Skeletal muscle satellite cell (primary cell): ENCODE data around the gene SAP30BP.

Experiments
- H3K27me3 ChIP-seq: 2 replicates; pipeline ENCODE4 v1.7.0; 2013; ENCODE audit warnings: low read length; ENCODE audit not compliant: control insufficient read depth, insufficient read depth
- H3K36me3 ChIP-seq: 2 replicates; pipeline ENCODE4 v1.7.0; 2013; ENCODE audit warnings: mild to moderate bottlenecking, control low read depth, low read length; ENCODE audit not compliant: insufficient read depth
- H3K4me1 ChIP-seq: 2 replicates; pipeline ENCODE4 v1.7.0; 2013; ENCODE audit warnings: low read length; ENCODE audit not compliant: control insufficient read depth, insufficient read depth
- H3K4me2 ChIP-seq: 2 replicates; pipeline ENCODE4 v1.7.0; 2013; ENCODE audit warnings: mild to moderate bottlenecking, low read length
- H3K4me3 ChIP-seq: 2 replicates; pipeline ENCODE4 v1.7.0; 2013; ENCODE audit warnings: low read length
- H3K9ac ChIP-seq: 2 replicates; pipeline ENCODE4 v1.7.0; 2013; ENCODE audit warnings: mild to moderate bottlenecking, low read depth, low read length, moderate library complexity
- H3K9me3 ChIP-seq: replicated peaks from 2 replicates; pipeline ENCODE4 v1.7.0; 2013; ENCODE audit warnings: mild to moderate bottlenecking, control low read depth, low read length

SAP30BP gene

GRCh38 chr17:75676461-75676860 is 9.3 kb downstream of the SAP30BP start:
- H3K4me1 ChIP-seq = peaks cover 31% of the 10 kb centered on the region
- no peaks in the 10 kb centered on the region for H3K27me3 ChIP-seq
- H3K4me2 ChIP-seq = no peak overlapping the region
- H3K36me3 ChIP-seq = peaks cover 50% of the 10 kb centered on the region
- no peak overlapping the region for H3K4me3 ChIP-seq
- H3K9ac ChIP-seq = no peak overlapping the region
- H3K9me3 ChIP-seq = no peaks in the 10 kb centered on the region

DNA sequence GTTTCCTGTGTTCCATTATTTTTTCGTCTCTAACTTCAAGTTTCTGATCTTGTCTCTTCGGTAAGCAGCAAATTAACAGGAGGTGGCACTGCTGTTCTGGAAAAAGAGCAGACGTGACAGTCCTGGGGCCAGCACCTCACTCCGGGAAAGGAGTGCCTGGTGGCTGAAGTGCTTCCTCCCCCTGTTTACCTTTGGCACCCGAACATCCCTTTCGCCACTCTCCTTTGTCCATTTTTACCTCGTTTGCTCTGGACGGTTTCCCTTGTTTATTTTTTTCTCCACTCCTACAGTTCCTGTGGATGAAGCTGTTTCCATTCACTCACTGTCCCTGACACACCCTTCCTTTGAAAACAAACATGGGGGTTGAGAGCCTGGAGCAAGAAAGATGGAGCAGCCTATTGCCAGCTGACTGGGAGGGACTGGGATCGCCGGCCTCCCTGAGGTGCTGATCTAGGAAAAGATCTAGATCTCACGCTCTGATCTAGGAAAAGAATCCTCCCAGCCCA is 12.6 kb downstream of the SAP30BP start:
- H3K36me3 ChIP-seq = peaks cover 37% of the 10 kb centered on the region

GRCh38 chr17:75680431-75680830 is 13.3 kb downstream of the SAP30BP start:
- H3K36me3 ChIP-seq = peaks cover 41% of the 10 kb centered on the region
- H3K9me3 ChIP-seq = no peaks in the 10 kb centered on the region
- H3K4me3 ChIP-seq = no peak overlapping the region
- peaks cover 52% of the 10 kb centered on the region for H3K4me1 ChIP-seq
- no peak overlapping the region for H3K4me2 ChIP-seq
- no peak overlapping the region for H3K9ac ChIP-seq
- H3K27me3 ChIP-seq = no peaks in the 10 kb centered on the region

More for the DNA sequence above, 12.6 kb downstream of the SAP30BP start:
- Histone ChIP-seq H3K4me1 (peaks cover 49% of the 10 kb centered on the region), H3K9ac (no peak overlapping the region), H3K4me2 (peak overlapping the region; percentile 2), H3K27me3 (no peaks in the 10 kb centered on the region), H3K9me3 (no peaks in the 10 kb centered on the region), H3K4me3 (no peak overlapping the region)

DNA sequence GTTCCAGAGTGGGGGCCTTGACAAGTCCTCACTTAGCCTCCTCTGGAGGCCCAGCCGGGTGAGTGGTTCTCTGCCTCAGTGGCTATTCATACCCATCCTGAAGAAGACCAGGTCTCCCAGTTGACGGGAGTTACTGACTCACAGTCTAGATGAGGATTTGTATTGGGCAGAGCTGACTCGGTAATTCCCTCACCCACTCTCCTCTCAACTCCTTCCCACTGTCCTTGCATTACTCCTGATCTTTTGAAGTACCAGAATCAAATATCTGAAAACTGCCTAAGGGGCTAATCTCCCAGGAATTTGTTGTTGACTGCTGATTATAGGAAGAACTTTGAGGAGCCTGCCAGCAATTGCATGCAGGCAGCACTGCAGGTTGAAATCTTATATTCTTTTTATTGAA is 14.2 kb downstream of the SAP30BP start:
- Histone ChIP-seq H3K4me1 (peaks cover 57% of the 10 kb centered on the region), H3K27me3 (no peaks in the 10 kb centered on the region), H3K4me2 (no peak overlapping the region), H3K9me3 (no peaks in the 10 kb centered on the region), H3K9ac (no peak overlapping the region), H3K36me3 (peaks cover 35% of the 10 kb centered on the region), H3K4me3 (no peak overlapping the region)

DNA sequence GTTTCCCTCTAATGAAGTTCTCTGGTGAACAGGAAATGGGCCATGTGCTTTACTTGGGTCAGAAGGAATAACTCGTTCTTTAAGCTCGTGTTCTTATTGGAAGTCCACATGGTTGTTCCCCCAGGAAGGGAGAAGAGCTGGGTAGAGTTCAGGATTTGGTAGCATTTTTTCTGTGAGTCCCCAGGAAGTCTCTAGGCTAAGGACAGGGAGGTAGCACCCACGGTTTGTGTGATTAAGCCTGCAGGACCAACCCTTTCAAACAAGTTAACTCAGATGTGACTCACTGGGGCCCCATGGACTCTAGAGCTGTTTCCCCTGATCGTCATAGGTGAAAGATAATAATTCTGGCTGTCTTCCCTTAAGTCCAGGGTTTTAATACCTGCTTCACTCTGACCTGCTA is 16.4 kb downstream of the SAP30BP start:
- Histone ChIP-seq H3K4me2 (peak overlapping the region; percentile 49), H3K36me3 (peaks cover 39% of the 10 kb centered on the region), H3K9me3 (no peaks in the 10 kb centered on the region), H3K27me3 (no peaks in the 10 kb centered on the region), H3K4me1 (peaks cover 57% of the 10 kb centered on the region), H3K4me3 (peak overlapping the region; percentile 0), H3K9ac (peak overlapping the region; percentile 29)

DNA sequence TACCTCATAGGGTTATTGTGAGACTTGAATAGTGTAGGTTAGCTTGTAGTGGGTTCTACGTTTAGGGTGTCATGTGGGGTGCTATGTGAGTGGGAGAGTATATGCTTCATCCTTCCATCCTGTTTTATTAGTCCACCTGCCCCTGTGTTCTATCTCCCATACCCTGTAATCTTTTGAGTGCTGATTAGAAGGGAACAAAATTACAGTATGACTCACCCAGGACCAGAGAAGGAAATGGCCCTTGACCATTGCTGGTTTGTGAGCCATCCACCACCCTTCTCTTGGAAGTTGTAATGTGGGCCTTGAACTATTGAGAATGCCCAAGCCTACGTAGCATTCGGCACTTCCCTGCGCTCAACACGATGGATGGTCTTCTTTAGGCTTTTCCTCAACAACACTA is 17.1 kb downstream of the SAP30BP start:
- peaks cover 35% of the 10 kb centered on the region for H3K36me3 ChIP-seq
- no peak overlapping the region for H3K9ac ChIP-seq
- no peaks in the 10 kb centered on the region for H3K9me3 ChIP-seq
- no peaks in the 10 kb centered on the region for H3K27me3 ChIP-seq
- peaks cover 57% of the 10 kb centered on the region for H3K4me1 ChIP-seq
- H3K4me2 ChIP-seq = peak overlapping the region; percentile 49
- no peak overlapping the region for H3K4me3 ChIP-seq

GRCh38 chr17:75684924-75685323 is 17.8 kb downstream of the SAP30BP start:
- Histone ChIP-seq H3K9me3 (no peaks in the 10 kb centered on the region), H3K27me3 (no peaks in the 10 kb centered on the region), H3K4me1 (peaks cover 54% of the 10 kb centered on the region), H3K9ac (peak overlapping the region; percentile 3), H3K4me3 (no peak overlapping the region), H3K36me3 (peaks cover 29% of the 10 kb centered on the region), H3K4me2 (peak overlapping the region; percentile 49)

DNA sequence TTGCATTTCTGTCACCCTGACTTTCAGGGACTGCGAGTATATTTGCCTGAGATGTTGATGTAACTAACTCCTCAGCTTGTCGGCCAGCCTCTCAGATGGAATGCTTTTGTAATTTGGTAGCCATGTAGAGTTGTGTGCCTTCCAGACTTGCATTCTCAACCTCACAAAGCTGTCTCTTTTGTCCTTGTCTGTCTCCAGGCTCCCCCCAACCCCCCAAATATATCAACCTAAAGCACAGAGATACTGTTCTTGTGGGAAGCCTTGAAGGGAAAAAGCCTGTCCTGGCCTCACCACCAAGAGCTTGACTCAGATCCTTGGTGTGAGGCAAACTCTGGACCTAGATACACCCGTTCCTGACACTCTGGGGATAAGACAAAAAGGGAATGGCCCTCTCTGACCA is 18.4 kb downstream of the SAP30BP start:
- Histone ChIP-seq H3K9ac (peak overlapping the region; percentile 3), H3K4me1 (peaks cover 53% of the 10 kb centered on the region), H3K9me3 (no peaks in the 10 kb centered on the region), H3K36me3 (peaks cover 28% of the 10 kb centered on the region), H3K4me3 (no peak overlapping the region), H3K27me3 (no peaks in the 10 kb centered on the region), H3K4me2 (no peak overlapping the region)

DNA sequence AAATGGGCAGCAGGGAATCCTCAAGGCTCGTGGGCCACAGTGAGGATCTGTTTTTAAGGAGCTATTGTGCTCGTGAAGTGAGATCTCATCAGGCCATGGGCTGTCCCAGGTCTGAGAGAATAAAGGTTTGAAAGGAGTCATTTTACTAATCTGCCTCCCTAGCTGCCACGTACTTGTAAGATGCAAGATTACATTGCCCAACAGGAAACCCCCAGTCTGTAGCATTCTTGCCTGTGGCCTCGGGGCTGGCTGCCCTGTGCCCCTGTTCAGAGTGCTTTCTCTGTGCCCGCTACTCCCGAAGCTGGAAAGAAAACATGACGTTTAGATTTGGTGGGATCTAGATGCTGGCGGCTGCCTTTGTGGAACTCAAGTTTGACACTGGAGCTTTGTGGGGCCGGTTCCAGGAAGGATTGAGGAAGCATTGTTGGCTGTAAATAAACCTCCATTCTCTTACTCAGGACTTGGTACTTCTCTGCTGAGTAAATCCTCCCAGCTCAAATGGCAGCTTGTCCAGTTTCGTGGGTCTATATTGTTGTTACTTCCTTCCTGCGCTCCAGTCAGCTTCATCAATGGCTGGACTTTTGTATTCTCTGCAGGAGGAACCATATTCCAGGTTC is 21.2 kb downstream of the SAP30BP start:
- no peak overlapping the region for H3K4me2 ChIP-seq
- no peaks in the 10 kb centered on the region for H3K9me3 ChIP-seq
- no peaks in the 10 kb centered on the region for H3K27me3 ChIP-seq
- H3K36me3 ChIP-seq = peaks cover 29% of the 10 kb centered on the region
- H3K9ac ChIP-seq = no peak overlapping the region
- H3K4me3 ChIP-seq = no peak overlapping the region
- peaks cover 64% of the 10 kb centered on the region for H3K4me1 ChIP-seq

- Histone ChIP-seq H3K4me1 (peaks cover 64% of the 10 kb centered on the region), H3K9me3 (no peaks in the 10 kb centered on the region), H3K36me3 (peaks cover 29% of the 10 kb centered on the region)
These were observed 22.3 kb downstream of the SAP30BP start for GRCh38 chr17:75689441-75689873.

DNA sequence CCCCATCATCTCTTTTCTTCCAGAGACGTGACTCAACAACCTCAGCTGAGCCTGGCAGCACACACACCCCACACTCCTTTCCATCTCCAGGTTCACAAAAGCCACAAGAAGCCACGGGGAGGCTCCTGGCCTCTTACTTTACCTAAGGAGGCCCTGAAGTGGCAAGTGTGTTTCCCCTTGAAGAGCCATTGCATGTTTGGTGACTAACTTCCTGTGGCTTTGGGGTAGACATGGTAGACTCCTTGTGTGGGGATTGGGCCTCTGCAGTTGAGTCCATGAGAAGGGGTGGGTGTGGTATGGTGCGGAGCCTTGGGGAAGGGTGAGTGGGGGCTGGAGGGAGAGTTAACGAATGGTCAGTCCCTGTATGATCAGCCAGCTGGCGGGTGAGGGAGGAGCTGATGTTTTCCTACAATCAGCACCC is 24.2 kb downstream of the SAP30BP start:
- Histone ChIP-seq H3K4me2 (peak overlapping the region; percentile 10), H3K4me3 (no peak overlapping the region), H3K27me3 (no peaks in the 10 kb centered on the region), H3K9ac (no peak overlapping the region), H3K36me3 (peaks cover 27% of the 10 kb centered on the region), H3K9me3 (no peaks in the 10 kb centered on the region), H3K4me1 (peaks cover 69% of the 10 kb centered on the region)

More at GRCh38 chr17:75689441-75689873, 22.3 kb downstream of the SAP30BP start:
- Histone ChIP-seq H3K4me3 (no peak overlapping the region), H3K27me3 (no peaks in the 10 kb centered on the region), H3K4me2 (no peak overlapping the region), H3K9ac (no peak overlapping the region)
